ENCODE measurements around the gene PCDHGA6.

DNA sequence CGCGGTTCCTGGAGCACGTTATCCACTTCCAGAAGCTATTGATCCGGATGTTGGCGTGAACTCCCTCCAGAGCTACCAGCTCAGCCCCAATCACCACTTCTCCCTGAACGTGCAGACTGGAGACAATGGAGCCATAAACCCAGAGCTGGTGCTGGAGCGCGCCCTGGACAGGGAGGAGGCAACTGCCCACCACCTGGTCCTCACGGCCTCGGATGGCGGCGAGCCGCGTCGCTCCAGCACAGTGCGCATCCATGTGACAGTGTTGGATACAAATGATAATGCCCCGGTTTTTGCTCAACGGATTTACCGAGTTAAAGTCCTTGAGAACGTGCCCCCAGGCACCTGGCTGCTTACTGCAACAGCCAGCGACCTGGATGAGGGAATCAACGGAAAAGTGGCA is 29.7 kb downstream of the PCDHGA6 start:
- TF ChIP-seq, protein P1, sequence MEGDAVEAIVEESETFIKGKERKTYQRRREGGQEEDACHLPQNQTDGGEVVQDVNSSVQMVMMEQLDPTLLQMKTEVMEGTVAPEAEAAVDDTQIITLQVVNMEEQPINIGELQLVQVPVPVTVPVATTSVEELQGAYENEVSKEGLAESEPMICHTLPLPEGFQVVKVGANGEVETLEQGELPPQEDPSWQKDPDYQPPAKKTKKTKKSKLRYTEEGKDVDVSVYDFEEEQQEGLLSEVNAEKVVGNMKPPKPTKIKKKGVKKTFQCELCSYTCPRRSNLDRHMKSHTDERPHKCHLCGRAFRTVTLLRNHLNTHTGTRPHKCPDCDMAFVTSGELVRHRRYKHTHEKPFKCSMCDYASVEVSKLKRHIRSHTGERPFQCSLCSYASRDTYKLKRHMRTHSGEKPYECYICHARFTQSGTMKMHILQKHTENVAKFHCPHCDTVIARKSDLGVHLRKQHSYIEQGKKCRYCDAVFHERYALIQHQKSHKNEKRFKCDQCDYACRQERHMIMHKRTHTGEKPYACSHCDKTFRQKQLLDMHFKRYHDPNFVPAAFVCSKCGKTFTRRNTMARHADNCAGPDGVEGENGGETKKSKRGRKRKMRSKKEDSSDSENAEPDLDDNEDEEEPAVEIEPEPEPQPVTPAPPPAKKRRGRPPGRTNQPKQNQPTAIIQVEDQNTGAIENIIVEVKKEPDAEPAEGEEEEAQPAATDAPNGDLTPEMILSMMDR (IDR thresholded peaks at IDR 0.05 in 8 of 11, conservative IDR thresholded peaks at IDR 0.05 in 3 of 11): no peak
- no peak for TF ChIP-seq POLR2AphosphoS5 (IDR thresholded peaks at IDR 0.05)
